Measurements from ENCODE around the gene PRIM1.
"Not testable (repeated sequence)": the region's sequence is repeated elsewhere in the genome, so short reads cannot be mapped to it uniquely, and the experiment has no call there.

The PRIM1 gene

GRCh38 chr12:56759263-56759908 is 7.3 kb upstream of the PRIM1 start:
- no peak for DNase-seq

- DNase-seq = no peak
Measured at GRCh38 chr12:56758728-56759262, 6.7 kb upstream of the PRIM1 start.

GRCh38 chr12:56757971-56758370 is 5.8 kb upstream of the PRIM1 start:
- not testable (repeated sequence) for DNase-seq

- DNase-seq = no peak
Measured at GRCh38 chr12:56753566-56753965, 1.4 kb upstream of the PRIM1 start.

GRCh38 chr12:56750596-56750995 is 1.5 kb downstream of the PRIM1 start:
- not testable (repeated sequence) for DNase-seq

GRCh38 chr12:56749853-56750252 is 2.3 kb downstream of the PRIM1 start:
- no peak for DNase-seq

GRCh38 chr12:56749359-56749758 is 2.8 kb downstream of the PRIM1 start:
- no peak for DNase-seq

GRCh38 chr12:56728139-56728861 is 23.8 kb downstream of the PRIM1 start:
- no peak for DNase-seq

GRCh38 chr12:56726196-56726675 is 25.9 kb downstream of the PRIM1 start:
- DNase-seq = not testable (repeated sequence)

GRCh38 chr12:56725723-56726102 is 26.4 kb downstream of the PRIM1 start:
- no peak for DNase-seq

- DNase-seq = peak; percentile 97
Measured at GRCh38 chr12:56724972-56725722, 27.0 kb downstream of the PRIM1 start, which contains the start of gene NACA. Gene NACA, minus strand, starts transcription at chr12:56725299. Its CDS starts 778 bp downstream, at chr12:56724521.

- no peak for DNase-seq
Measured at GRCh38 chr12:56724701-56724971, 27.5 kb downstream of the PRIM1 start.

GRCh38 chr12:56723889-56724700 is 28.0 kb downstream of the PRIM1 start:
- DNase-seq = no peak

GRCh38 chr12:56723352-56723751 is 28.8 kb downstream of the PRIM1 start:
- DNase-seq = no peak

GRCh38 chr12:56722832-56723231 is 29.3 kb downstream of the PRIM1 start:
- DNase-seq = no peak

GRCh38 chr12:56721721-56722120 is 30.4 kb downstream of the PRIM1 start:
- no peak for DNase-seq

GRCh38 chr12:56721216-56721615 is 30.9 kb downstream of the PRIM1 start:
- no peak for DNase-seq

GRCh38 chr12:56720731-56721151 is 31.4 kb downstream of the PRIM1 start:
- no peak for DNase-seq

- no peak for DNase-seq
Measured at GRCh38 chr12:56719056-56719455, 33.1 kb downstream of the PRIM1 start.

GRCh38 chr12:56718636-56719035 is 33.5 kb downstream of the PRIM1 start:
- no peak for DNase-seq

- no peak for DNase-seq
Measured at GRCh38 chr12:56718149-56718548, 34.0 kb downstream of the PRIM1 start.
